ENCODE measurements around the gene LATS1. TPM values are rescaled to one million over a fixed set of nuclear protein-coding genes. Genes with fewer than 3 reads are reported as not detected.

The LATS1 gene
- total and polyA plus RNA-seq, 4 donors = 2.7 to 9.2 (median 5.5) TPM

GRCh38 chr6:149750136-149750609 lies 32.3 kb upstream of the LATS1 start:
- peak; percentile 64 for DNase-seq (ENCODE audit: low spot score)
- TF ChIP-seq RAD21 (IDR thresholded peaks at IDR 0.05) (no peak), RXRA (IDR thresholded peaks at IDR 0.05) (no peak), MAX (IDR thresholded peaks at IDR 0.05) (no peak), SP1 (IDR thresholded peaks at IDR 0.05) (no peak), NR2F2 (IDR thresholded peaks at IDR 0.05) (no peak), HNF4A (conservative IDR thresholded peaks at IDR 0.05) (no peak), ATF3 (IDR thresholded peaks at IDR 0.05) (no peak), TAF1 (conservative IDR thresholded peaks at IDR 0.05) (no peak)
- TF ChIP-seq, protein P1, sequence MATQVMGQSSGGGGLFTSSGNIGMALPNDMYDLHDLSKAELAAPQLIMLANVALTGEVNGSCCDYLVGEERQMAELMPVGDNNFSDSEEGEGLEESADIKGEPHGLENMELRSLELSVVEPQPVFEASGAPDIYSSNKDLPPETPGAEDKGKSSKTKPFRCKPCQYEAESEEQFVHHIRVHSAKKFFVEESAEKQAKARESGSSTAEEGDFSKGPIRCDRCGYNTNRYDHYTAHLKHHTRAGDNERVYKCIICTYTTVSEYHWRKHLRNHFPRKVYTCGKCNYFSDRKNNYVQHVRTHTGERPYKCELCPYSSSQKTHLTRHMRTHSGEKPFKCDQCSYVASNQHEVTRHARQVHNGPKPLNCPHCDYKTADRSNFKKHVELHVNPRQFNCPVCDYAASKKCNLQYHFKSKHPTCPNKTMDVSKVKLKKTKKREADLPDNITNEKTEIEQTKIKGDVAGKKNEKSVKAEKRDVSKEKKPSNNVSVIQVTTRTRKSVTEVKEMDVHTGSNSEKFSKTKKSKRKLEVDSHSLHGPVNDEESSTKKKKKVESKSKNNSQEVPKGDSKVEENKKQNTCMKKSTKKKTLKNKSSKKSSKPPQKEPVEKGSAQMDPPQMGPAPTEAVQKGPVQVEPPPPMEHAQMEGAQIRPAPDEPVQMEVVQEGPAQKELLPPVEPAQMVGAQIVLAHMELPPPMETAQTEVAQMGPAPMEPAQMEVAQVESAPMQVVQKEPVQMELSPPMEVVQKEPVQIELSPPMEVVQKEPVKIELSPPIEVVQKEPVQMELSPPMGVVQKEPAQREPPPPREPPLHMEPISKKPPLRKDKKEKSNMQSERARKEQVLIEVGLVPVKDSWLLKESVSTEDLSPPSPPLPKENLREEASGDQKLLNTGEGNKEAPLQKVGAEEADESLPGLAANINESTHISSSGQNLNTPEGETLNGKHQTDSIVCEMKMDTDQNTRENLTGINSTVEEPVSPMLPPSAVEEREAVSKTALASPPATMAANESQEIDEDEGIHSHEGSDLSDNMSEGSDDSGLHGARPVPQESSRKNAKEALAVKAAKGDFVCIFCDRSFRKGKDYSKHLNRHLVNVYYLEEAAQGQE (IDR thresholded peaks at IDR 0.05) = peak; percentile 65
- under 1% methylated on average over 25 of the region's 25 CpGs for WGBS

DNA sequence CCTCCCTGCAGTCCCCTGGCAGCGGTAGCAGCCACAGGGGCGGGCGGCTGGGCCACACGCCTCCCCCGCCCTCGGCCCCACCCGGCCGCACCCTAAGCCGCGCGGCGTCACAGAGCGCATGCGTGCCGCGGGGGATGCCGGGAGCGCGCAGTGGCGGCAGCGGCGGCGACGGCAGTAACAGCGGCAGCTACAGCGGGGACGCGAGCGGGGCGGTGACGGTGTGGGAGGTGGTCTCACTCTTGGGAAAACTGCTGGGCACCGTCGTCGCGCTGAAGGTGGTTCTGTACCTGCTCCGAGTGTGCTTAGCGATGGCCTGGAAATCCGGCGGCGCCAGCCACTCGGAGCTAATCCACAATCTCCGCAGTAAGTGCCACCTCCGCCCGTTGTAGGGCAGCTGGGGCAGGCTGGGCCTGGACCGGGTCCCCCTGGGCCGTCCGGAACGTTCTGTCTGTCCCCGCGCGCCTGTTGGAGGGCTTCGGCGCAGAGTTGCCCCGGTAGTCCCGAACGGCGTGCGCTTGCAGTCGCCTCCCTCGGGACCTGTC lies 31.8 kb upstream of the LATS1 start, which contains the start of gene PCMT1:
Gene PCMT1, plus strand, starts transcription at position 148 of the 542 bp plus-strand sequence. Its CDS starts 161 bp downstream, at position 309.
- Histone ChIP-seq H3K4me3 (ENCODE audit: low read depth in 1 of 3, low read length in 3 of 3) (peak within 1 kb of the TSS; percentile 69 to 97 (median 80)), H3K9ac (ENCODE audit: low read depth in 1 of 2, low read length in 2 of 2) (peak within 1 kb of the TSS; percentile 73 to 75), H3K27ac (ENCODE audit: low read depth in 1 of 2, low read length in 2 of 2) (peak within 1 kb of the TSS; percentile 93 to 94), H3K27me3 (ENCODE audit: control insufficient read depth in 4 of 4, insufficient read depth in 4 of 4, low read length in 3 of 4) (no peaks in the 10 kb centered on the region), H3K36me3 (ENCODE audit: control insufficient read depth in 4 of 4, insufficient read depth in 3 of 4, low read depth in 1 of 4, low read length in 3 of 4) (no peaks in the 10 kb centered on the region), H3K4me1 (ENCODE audit: control insufficient read depth in 4 of 4, insufficient read depth in 4 of 4, low read length in 3 of 4) (peaks cover 10 to 37% (median 32%) of the 10 kb centered on the region in 4 donors), H3K9me3 (ENCODE audit: control insufficient read depth in 4 of 4, low read length in 3 of 4) (no peaks in the 10 kb centered on the region)
- TF ChIP-seq, protein P1 (IDR thresholded peaks at IDR 0.05) = no peak
- TF ChIP-seq RAD21 (IDR thresholded peaks at IDR 0.05) = no peak
- TF ChIP-seq TAF1 (conservative IDR thresholded peaks at IDR 0.05) = no peak
- TF ChIP-seq, protein P2, sequence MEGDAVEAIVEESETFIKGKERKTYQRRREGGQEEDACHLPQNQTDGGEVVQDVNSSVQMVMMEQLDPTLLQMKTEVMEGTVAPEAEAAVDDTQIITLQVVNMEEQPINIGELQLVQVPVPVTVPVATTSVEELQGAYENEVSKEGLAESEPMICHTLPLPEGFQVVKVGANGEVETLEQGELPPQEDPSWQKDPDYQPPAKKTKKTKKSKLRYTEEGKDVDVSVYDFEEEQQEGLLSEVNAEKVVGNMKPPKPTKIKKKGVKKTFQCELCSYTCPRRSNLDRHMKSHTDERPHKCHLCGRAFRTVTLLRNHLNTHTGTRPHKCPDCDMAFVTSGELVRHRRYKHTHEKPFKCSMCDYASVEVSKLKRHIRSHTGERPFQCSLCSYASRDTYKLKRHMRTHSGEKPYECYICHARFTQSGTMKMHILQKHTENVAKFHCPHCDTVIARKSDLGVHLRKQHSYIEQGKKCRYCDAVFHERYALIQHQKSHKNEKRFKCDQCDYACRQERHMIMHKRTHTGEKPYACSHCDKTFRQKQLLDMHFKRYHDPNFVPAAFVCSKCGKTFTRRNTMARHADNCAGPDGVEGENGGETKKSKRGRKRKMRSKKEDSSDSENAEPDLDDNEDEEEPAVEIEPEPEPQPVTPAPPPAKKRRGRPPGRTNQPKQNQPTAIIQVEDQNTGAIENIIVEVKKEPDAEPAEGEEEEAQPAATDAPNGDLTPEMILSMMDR (IDR thresholded peaks at IDR 0.05; ENCODE audit: low read depth, low read length, missing input control) = no peak
- no peak for TF ChIP-seq FOXA1 (IDR thresholded peaks at IDR 0.05)
- no peak for TF ChIP-seq JUND (IDR thresholded peaks at IDR 0.05)
- TF ChIP-seq SP1 (IDR thresholded peaks at IDR 0.05) = no peak
- no peak for TF ChIP-seq RXRA (IDR thresholded peaks at IDR 0.05)
- no peak for TF ChIP-seq NR2F2 (IDR thresholded peaks at IDR 0.05)
- TF ChIP-seq EGR1 (IDR thresholded peaks at IDR 0.05; ENCODE audit: low read depth in 2 of 2) = no peak
- no peak for TF ChIP-seq FOXA2 (IDR thresholded peaks at IDR 0.05)
- no peak for TF ChIP-seq YY1 (IDR thresholded peaks at IDR 0.05)
- TF ChIP-seq MAX (IDR thresholded peaks at IDR 0.05) = no peak
- peak; percentile 91 for DNase-seq (ENCODE audit: low spot score)
- under 1% methylated on average over 60 of the region's 60 CpGs for WGBS

More at GRCh38 chr6:149750136-149750609, 32.3 kb upstream of the LATS1 start:
- H3K27me3 ChIP-seq (ENCODE audit: control insufficient read depth in 4 of 4, insufficient read depth in 4 of 4, low read length in 3 of 4) = no peaks in the 10 kb centered on the region
- H3K9me3 ChIP-seq (ENCODE audit: control insufficient read depth in 4 of 4, low read length in 3 of 4) = no peaks in the 10 kb centered on the region
- peak overlapping the region; percentile 73 to 75 for H3K9ac ChIP-seq (ENCODE audit: low read depth in 1 of 2, low read length in 2 of 2)
- H3K27ac ChIP-seq (ENCODE audit: low read depth in 1 of 2, low read length in 2 of 2) = peak overlapping the region; percentile 93 to 94
- peak overlapping the region; percentile 69 to 97 (median 80) for H3K4me3 ChIP-seq (ENCODE audit: low read depth in 1 of 3, low read length in 3 of 3)
- H3K4me1 ChIP-seq (ENCODE audit: control insufficient read depth in 4 of 4, insufficient read depth in 4 of 4, low read length in 3 of 4) = peaks cover 7 to 36% (median 30%) of the 10 kb centered on the region in 4 donors
- no peaks in the 10 kb centered on the region for H3K36me3 ChIP-seq (ENCODE audit: control insufficient read depth in 4 of 4, insufficient read depth in 3 of 4, low read depth in 1 of 4, low read length in 3 of 4)
